Inflammatory macrophage (primary cell): ENCODE measurements around the gene TRAPPC3.

Experiments used
- DNase-seq, 2 donors: peaks; one replicate each; pipeline ENCODE4 v3.0.0-alpha.2; 2020 to 2022

Gene TRAPPC3

DNA sequence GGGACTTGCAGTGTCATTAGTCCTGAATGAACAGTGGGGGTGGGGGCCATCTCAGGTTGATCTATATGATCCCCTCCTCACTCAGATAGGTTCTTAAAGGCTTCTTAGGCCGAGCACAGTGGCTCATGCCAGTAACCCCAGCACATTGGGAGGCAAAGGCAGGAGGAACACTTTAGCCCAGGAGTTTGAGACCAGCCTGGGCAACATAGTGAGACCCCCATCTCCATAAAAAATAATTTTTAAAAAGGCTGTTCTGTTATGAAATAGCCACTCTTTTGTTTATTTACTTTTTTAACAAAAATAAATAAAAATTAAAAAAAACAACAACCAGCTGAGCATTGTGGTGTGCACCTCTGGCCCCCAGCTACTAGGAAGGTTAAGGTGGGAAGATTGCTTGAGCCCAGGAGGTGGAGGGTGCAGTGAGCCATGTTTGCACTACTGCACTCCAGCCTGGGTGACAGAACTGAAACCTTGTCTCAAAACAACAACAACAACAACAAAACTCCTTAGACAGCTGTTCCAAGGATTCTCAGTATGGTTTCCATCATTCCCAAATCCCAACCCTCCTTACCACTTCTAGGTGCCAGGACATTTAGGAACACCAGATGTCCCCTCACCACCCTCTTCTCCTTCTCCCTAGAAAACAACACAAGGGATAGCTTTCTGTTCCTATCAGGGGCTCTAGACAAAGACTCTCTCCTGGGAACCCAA, 2.0 kb upstream of the TRAPPC3 start:
- no peak for DNase-seq

DNA sequence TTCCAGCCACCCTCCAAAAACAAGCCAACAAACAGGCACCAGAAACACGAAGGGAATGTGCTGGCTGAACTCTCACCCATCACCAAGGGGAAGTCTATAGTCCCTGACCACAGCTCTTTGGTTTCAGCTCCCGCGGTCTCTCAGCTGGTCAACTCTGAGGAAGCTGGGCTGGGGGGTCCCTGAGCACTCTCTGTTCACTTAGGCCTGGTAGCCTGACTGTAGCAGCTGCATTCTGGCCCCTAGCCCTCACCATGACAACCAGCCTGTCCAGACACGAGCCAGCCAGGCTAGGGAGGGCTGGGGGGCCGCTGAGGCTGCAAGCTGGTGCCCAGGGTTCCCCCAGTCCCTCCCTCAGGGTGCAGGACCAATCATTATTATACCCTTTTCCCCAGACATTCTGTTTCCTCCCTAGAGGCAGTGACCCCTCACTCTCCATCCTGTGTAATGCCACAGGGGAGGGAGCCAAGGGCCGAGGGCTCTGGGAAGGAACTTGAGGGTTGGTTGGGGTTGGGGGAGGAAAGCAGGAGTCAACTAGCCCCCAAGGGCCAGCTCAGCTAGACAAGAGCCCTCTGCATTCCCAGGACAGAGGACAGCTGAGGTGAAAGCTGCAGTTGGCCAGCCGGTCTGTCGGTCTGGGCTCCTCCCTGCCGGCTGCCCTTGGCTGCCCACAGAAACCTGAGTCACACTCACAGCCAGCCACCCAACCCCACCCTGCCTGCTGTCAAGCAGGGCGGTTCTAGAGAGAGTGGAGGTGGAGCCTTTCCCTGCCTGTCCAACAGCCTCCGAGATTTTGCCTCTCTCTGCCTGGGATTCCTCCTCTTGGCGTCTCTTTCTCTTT, 1.2 kb upstream of the TRAPPC3 start:
- peak; percentile 94 to 96 for DNase-seq

DNA sequence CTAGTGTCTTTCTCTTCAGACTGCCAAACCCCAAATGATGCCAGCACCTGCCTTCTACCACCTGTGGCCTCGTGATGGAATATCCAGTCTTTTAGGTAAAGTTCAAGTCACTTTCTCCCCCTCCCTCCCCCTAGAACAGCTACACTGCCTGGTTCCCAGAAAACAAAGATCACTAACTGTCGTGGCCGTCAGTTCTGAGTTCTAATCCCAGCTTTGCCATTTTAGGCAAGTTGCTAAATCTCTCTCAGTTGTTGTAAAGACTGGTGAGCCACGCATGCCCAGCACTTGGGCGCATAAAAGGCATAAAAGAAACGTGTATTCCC, 648 bp upstream of the TRAPPC3 start:
- DNase-seq = no peak

DNA sequence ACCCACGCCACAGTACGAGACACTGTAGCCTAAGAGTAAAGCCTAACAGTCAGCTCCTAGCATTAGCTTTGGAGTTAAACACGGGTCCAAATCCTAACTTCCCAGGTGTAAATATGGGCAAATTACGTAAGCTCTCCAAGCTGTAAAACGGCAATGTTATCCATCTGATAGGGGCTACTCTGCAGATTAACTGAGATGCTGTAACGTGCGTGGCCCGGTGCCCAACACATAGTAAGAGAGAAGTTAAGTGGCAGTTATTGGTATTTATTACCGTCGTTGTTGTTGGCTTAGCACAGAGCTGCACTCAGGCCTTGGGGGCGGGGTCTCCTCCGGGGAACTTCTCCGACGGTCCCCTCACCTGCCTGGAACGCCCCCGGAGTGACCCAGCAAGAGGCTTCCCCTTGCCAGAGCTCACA, 457 bp downstream of the TRAPPC3 start:
- DNase-seq = no peak

DNA sequence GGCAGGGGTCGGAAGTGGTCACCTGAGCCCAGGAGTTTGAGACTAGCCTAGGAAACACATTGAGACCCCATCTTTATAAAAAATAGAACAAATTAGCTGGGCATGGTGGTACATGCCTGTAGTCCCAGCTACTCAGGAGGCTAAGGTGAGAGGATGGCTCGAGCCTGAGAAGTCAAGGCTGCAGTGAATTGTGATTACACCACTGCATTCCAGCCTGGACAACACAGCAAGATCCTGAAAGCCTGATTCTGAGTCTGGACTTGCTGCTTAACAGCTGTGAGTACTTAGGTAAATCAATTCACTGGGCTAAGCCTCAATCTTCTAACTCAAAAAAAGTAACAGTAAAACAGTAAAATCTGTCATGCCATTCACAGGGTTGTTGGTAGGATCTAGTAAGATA, 4.9 kb downstream of the TRAPPC3 start:
- no peak for DNase-seq

DNA sequence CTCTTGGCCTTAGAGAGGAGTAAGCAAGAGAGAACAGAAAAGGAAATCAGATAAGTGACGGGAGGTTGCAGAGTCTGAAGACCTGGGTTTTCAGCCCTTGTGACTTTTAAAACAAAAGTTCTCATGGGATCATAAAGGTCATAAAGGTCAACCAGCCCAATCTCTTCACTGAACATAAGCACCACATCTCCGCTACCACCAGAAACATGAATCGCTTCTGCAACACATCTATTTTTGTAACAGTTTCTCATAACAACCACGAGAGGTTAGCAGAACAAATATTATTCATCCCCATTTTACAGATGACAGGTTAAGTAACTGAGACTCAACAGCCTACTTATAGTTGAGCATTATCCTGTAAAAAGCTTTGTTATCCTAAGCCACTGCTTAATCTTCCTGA, 5.9 kb downstream of the TRAPPC3 start:
- DNase-seq = no peak

DNA sequence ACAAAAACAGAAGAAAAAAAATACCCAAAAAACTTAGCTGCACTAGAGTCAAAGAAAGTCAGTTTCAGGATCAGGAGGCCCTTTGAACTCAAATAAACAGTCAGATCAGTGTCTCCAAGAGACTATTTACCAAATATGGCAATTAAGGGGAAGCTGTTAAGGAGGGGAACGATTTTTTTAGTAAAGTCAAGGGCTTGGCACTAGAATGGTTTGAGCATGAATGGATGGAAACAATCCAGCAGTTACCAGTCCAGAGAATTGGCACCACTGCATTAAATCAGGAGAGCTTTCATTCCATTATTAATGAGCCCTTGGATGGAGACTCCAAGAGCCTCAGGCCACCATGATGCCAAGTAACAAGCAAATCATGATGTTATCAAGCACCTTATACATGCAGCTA, 7.2 kb downstream of the TRAPPC3 start:
- DNase-seq = no peak

DNA sequence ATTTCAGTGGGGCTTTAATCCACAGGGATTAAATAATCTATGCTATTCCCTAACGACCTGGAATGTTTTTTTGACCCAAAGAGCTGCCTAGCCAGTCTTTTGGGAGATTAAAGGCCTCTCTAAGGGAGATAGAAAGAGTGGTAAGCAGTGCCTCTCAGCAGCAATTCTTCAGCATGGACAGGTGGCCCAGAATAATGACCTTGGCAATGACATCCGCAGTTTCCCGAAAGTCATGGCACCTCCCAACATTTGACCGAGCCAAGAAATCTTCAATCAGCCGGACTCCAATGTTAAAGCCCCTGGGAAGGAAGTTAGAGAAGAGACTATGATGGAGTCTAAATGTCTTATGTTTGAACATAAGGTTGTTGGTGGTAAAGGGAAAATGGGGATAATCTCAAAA, 9.8 kb downstream of the TRAPPC3 start:
- DNase-seq = no peak

DNA sequence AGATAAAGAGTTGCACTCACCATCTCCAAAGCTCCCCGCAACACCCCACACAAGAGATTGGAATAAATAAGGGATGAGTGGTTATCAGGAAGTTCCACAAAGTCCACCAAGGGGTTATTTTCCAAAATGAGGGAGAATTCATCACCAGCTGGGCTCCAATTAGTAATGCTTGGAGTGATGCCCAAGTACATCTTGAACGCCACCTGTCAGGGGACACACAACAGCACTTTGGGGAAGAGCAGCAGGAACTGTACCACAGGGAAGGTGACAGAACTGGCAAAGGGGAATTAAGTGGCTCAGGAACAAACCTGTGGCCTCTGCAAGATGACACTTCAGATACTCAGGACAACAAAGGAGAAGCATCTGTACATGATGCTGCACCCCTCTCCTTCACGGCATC, 11.5 kb downstream of the TRAPPC3 start:
- DNase-seq = no peak

DNA sequence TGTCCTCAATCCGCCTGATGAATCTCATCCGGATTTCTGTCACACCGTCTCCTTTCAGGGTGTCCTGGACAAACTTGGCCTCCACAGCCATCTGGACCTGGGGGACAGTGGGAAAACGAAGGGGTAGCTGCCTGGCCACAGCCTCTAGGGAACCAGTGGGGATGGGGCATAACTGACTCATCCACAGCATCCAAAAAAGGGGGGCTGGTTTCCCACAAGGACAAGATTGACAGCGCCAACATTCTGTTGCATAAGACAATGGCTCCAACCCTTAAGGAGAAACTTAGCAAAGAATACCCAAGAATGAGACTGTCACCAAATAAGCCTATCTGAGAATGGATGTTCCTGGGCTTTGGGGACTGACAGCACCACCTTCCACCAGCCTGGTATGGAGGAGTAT, 12.1 kb downstream of the TRAPPC3 start:
- DNase-seq = no peak

DNA sequence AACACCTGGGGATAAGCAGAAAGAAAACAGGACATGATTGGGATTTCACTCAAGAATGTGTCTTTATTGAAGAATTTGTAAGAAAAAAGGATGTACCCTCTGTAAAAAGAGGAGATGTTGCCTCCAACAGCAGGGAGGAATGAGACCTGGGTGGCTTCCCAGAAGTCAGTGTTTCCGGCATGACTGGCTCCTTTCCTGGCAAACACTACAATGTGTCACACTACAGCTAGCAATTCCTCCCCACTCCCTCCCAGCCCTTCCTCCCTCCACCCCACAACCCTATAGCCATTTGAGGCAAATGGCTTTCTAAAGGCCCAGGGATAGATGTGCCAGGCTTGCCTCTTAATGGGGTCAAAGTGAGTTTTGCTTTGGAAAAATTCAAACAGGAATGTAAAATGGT, 12.8 kb downstream of the TRAPPC3 start:
- DNase-seq = no peak

DNA sequence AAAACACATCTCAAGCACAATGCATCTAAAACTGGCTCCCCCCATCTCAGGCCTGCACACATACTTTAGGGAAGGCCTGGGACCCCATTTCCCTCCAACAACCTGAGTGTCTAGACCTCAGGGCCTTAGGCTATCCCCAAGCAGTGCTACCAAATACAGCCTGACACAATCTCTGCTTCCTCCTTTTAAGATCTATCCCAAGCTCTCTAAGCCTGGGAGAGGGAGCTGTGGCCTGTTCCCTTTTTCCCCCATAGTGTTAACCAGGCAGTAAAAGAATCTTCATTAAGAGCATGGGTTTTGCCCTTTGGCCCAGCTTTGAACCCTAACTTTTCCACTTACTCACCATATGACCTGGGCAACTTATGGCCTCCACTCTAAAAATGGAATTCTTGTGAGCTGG, 13.5 kb downstream of the TRAPPC3 start:
- peak; percentile 58 to 61 for DNase-seq

DNA sequence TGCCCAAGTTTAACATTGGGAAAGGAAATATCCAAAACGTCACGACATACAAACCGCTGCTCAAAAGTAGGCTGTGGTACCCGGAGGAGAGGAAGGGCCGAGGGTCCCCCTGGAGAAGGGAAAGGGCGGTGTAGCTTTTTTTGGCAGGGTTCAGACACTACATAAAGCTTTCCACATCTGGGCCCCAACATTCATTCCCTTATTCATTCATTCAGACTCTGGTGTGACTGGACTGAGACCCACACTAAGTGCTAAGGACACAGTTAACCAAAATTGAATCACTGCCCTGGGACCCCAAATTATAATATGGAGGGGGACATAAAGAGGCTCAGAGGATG, 14.0 kb downstream of the TRAPPC3 start:
- no peak for DNase-seq

DNA sequence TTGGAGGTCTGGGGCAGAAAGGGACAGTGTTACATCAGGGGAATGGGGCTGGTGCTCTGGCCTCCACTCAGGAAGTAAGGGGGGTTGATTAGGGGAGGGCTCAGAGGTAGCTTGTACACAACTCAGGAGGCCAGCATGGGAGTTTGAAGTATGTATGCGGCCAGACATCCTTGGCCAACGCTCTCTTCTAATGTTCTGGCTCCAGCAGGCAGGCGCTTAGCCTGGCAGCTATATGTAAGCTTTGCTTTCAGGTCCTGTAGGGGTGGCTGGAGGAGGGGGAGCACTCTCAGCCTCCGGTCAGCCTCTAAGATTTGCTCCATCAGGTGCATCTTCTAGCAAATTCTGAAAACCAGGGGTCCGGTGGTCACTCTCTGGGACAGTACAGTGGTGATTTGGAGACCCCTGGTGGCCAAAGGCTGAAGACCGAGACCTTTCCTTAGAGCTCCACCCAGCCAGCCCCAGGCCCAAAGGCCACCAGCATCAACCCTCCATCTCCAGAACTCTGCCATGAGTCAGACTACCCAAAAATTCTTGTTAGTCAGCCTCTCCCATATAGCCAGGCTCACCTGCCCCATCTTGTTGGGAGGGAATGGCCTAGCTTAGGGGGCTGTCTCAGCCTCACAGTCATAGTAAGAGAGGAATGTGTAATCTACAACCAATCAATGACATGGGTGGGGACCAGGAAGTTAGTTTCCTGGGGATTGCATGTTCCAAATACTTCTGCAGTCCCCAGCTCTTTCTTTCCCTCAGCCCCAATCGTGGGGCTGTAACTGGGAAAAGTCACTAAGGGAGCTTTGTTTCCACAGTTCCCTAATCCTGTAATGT, 14.6 kb downstream of the TRAPPC3 start:
- DNase-seq = peak; percentile 46 to 47

DNA sequence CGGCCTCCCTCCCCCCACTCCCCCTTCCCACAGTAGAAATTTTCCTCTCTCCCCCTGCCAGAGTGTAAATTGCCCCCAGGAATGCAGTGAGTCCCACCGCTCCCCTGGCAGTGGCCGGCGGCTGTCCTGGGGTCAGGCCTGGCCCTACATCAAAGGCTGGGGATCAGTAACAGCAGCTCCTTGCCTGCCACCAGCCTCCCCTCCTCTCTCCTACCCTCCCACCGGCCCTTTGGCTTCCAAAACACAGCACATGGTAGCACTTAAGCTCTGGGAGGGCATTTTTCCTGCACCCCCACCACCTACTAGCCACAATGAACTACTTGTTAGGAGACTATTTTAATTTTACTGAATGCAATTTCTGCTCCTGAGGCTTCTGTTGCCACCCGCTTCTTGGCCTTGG, 15.3 kb downstream of the TRAPPC3 start:
- DNase-seq = no peak

DNA sequence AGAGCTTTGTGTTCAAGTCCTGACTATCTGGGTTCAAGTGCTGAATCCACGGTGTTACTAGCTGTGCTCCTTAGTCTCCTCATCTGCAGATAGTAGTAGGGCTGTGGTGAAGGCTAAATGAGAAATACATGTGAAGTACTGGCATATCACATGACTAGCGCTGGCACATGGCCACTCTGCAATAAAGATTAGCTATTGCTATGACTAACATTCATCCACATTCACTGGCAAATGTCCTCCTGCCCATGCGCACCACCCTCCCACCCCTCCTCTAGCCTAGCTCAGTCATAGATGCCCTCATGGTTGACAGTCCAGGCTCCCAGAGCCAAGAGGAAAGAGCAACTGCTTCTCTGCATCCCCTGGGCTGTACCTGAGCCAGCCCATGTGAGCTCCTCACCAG, 15.8 kb downstream of the TRAPPC3 start:
- DNase-seq = peak; percentile 69 to 77

DNA sequence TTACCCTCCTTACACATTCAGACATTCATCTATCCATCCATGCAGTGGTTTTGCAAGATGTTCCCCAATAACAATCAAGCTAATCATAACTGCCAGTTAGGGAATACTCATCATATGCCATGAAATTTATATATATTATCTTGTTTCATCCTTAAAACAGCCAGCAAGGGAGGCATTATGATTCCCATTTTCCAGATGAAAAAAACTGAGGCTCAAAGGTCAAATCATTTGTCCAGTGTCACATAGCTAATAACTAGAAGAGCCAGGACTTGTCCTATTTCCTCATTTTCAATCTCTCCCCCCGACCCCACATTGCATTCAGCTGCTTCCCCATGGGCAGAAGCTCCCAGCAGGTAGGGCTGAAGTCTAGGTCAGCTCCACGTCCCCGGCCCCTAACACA, 17.3 kb downstream of the TRAPPC3 start:
- DNase-seq = no peak

DNA sequence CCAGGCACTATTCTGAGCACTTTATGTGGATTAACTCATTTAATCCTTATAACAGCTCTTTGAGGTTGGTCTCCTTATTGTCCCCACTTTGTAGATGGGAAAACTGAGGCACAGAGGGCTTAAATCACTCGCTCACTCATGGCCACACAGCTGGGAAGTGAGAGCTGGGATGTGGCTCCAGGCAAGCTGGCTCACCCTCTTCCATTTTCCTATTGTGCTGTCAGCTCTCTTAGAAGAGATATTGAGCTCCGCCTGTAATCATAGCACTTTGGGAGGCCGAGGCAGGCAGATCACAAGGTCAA, 20.4 kb downstream of the TRAPPC3 start:
- DNase-seq = no peak

DNA sequence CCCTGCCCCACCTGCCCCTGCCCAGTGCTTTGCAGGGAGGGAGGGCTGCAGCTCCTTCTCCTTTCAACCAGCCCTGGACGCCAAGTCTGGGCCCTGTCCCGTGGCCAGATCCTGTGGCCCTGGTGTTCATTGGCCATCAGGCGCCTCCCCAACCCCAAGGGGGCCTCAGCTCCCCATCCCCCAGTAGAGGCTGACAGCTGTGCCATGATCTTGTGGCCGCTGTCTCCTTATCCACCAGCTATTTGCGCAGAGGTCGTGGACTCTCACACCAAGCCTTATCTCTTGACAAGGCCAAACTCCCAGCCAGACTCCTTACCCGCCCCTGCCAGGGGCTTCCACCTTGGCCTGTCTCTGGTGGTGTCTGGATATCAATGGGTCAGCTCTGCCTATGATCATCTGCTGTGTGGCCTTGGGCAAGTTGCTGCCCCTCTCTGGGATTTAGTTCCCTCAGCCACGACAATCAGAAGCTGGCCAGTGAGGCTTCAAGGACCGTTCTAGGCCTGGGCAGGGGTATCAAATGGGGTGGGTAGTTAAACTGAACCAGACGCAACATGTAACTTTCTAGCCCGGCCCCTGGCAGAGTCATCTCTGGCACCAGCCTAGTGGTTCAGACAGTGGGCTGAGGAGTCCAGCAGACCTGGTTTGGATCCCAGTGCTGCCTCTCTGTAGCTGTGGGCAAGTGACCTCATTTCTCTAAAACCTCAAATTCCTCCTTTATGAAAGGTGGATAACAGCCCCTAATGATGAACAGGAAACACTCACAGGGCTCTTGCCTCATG, 21.0 kb downstream of the TRAPPC3 start:
- no peak for DNase-seq

DNA sequence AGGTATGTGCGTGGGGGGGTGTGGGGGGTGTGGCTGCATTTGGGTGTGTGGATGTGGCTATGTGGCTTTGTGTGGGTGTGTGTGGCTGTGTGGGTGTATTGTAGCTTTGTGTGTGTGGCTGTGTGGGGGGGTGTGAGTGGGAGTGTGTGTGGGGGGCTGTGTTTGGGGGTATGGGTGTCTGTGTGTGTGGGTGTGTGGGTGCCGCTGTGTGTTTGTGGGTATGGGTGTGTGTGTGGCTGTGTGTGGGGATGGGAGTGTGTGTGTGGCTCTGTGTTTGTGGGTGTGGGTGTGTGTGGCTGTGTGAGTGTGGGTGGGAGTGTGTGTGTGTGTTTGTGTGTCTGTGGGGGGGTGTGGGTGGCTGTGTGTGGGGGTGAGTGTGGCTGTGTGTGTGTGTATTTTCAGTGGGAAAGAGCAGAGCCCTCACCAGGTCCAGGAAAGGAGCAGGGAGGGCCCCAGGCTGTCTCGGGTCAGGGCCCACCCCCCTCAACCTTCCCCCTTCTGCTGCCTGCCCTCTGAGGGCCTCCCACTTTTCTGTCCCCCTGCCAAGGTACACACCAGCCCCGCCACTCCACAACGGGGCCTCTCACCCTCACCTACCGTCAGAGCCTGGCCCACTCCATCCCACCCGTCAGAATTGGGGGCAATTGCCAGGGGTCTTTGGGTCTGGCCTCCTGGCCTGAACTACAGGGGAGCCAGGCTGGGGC, 22.3 kb downstream of the TRAPPC3 start:
- no peak for DNase-seq

DNA sequence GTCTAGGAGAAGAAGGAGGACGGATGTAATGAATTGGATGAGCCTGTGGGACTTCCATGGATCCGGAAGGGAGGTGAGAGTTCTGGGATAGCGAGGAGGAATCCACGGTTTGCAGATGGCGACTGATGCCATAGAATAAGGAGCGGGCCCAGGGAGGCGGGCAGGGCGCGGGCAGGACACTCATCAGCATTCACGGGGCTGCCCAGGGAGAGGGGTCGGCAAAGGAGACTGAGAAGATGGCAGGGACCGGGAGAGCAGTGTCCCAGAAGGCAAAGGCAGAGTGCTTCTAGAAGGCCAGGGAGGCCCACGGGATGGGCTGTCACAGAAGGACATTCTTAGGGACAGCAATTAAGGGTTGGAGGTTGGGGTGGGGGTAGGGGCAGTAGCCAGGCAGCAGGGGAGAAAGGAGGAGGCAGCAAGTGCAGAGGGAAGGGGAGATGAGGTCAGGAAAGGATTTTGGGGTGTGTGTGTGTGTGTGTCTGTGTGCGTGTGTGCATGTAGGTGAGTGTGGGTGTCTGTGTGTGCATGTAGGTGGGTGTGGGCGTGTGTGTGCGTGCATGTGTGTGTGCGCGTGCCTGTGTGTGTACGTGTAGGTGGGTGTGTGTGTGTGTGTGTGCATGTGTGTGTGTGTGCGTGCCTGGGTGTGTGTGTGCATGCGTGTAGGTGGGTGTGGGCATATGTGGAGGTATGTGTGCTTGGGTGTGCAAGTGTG, 23.1 kb downstream of the TRAPPC3 start:
- DNase-seq = no peak
